ENCODE data around the gene MPZL1.

MPZL1 gene

DNA sequence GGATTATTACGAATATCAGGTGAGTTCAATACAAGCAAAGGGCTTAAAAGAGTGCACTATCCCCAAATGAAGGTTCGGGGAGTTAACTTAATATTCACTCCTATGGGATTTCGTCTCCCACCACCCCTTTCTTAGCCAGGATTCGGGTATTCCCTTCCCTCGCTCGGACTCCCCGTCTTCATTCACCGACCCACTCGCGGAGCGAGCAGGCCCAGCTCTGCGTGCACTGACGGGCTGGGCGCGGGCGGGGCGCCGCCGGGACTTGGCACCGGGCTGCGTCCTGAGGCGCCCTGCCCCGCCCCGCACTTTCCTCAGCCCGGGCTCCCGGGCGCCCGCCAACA lies 7.7 kb upstream of the MPZL1 start:
- Histone ChIP-seq H3K4me1 (peaks cover 0 to 21% (median 9%) of the 10 kb centered on the region in 4 donors), H3K4me3 (peak overlapping the region; percentile 63 to 82), H3K27ac (peak overlapping the region; percentile 83 to 85), H3K9me3 (no peaks in the 10 kb centered on the region), H3K36me3 (no peaks in the 10 kb centered on the region), H3K27me3 (no peaks in the 10 kb centered on the region)
- DNase-seq: peak; percentile 84 to 93
- no peak for TF ChIP-seq CTCF (IDR thresholded peaks at IDR 0.05)
- intact Hi-C loops (cut with DNase I; ENCODE audit: low total_unique reads): no loop called here

- Histone ChIP-seq H3K27me3 (no peaks in the 10 kb centered on the region), H3K4me1 (peaks cover 0 to 21% (median 9%) of the 10 kb centered on the region in 4 donors), H3K4me3 (peak overlapping the region; percentile 63 to 82), H3K9me3 (no peaks in the 10 kb centered on the region), H3K27ac (peak overlapping the region; percentile 83 to 85), H3K36me3 (no peaks in the 10 kb centered on the region)
- peak in 1 of 2 experiments; percentile 6 for TF ChIP-seq CTCF (IDR thresholded peaks at IDR 0.05)
- intact Hi-C loops (cut with DNase I; ENCODE audit: low total_unique reads): no loop called here
- peak; percentile 91 to 95 for DNase-seq
Measured at GRCh38 chr1:167714439-167715156, 7.2 kb upstream of the MPZL1 start.

DNA sequence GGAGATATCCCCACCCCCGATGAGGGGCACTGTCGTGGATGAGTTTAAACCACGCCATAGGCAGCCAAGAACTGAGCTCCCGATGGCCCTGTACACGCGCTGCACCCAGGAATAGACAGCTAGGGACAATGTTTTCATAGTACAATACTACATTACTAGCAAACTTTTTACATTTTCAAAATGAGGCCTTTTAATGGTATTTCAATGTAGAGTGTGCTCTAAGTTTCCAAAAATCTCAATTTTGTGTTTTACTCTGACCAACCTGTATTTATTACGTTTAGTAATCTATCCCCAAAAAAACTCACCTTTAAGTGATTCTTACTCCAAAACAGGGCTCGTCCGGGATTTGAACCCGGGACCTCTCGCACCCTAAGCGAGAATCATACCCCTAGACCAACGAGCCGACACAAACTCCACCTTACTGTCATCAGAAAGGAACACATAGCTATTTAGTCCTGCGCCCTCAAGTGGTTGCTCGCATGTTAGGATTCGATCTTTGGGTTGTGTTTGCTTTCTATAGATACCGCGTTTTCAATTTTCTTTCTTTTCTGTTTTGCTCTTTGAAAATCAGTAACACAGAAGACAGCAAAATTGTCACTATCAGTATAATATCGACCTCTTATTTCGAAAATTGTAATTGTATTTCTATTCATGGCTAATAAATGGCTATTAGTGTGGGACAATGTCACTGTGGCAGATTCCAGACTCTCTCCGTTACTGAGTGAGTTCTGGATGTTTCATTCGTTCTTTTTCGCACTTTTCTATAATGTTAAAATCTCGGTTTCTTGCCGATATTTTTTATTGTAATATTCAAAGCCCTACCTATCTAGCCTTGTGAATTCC lies 6.4 kb upstream of the MPZL1 start:
- DNase-seq: peak; percentile 89 to 92
- intact Hi-C loops (cut with DNase I; ENCODE audit: low total_unique reads): no loop called here
- H3K4me1 ChIP-seq: peaks cover 0 to 21% (median 9%) of the 10 kb centered on the region in 4 donors
- no peaks in the 10 kb centered on the region for H3K36me3 ChIP-seq
- H3K27ac ChIP-seq: peak overlapping the region; percentile 83 to 85
- peak overlapping the region; percentile 63 to 82 for H3K4me3 ChIP-seq
- H3K27me3 ChIP-seq: no peaks in the 10 kb centered on the region
- TF ChIP-seq CTCF (IDR thresholded peaks at IDR 0.05): peak; percentile 75 to 86
- H3K9me3 ChIP-seq: no peaks in the 10 kb centered on the region

- no peak for DNase-seq
Measured at GRCh38 chr1:167716000-167716271, 5.8 kb upstream of the MPZL1 start.

GRCh38 chr1:167717351-167717750 lies 4.4 kb upstream of the MPZL1 start:
- H3K27ac ChIP-seq: no peak overlapping the region
- no peaks in the 10 kb centered on the region for H3K9me3 ChIP-seq
- H3K36me3 ChIP-seq: no peaks in the 10 kb centered on the region
- no peak overlapping the region for H3K4me3 ChIP-seq
- intact Hi-C loops (cut with DNase I; ENCODE audit: low total_unique reads): no loop called here
- peaks cover 0 to 16% (median 5%) of the 10 kb centered on the region in 4 donors for H3K4me1 ChIP-seq
- DNase-seq: no peak
- H3K27me3 ChIP-seq: no peaks in the 10 kb centered on the region
- TF ChIP-seq CTCF (IDR thresholded peaks at IDR 0.05): no peak

More at GRCh38 chr1:167716000-167716271, 5.8 kb upstream of the MPZL1 start:
- intact Hi-C loops (cut with DNase I; ENCODE audit: low total_unique reads): no loop called here
- TF ChIP-seq CTCF (IDR thresholded peaks at IDR 0.05): no peak
- Histone ChIP-seq H3K4me1 (peaks cover 0 to 25% (median 9%) of the 10 kb centered on the region in 4 donors), H3K36me3 (no peaks in the 10 kb centered on the region), H3K27ac (peak overlapping the region; percentile 37 to 83), H3K9me3 (no peaks in the 10 kb centered on the region), H3K4me3 (peak overlapping the region; percentile 63 to 82), H3K27me3 (no peaks in the 10 kb centered on the region)

Measured in tibial artery (tissue), 4 donors.